Endodermal cell (in vitro differentiated cells): ENCODE data around the gene ZNF282. TPM values are rescaled to one million over a fixed set of nuclear protein-coding genes. Genes with fewer than 3 reads are reported as not detected.

ENCODE experiments used
- DNase-seq: peaks from one replicate; pipeline ENCODE4 v3.0.0-alpha.2; 2017
- H3K27ac ChIP-seq: 2 replicates; pipeline ENCODE4 v1.5.1; 2013; ENCODE audit warnings: mild to moderate bottlenecking, low read depth, low read length, moderate library complexity
- H3K27me3 ChIP-seq: 2 replicates; pipeline ENCODE4 v1.6.1; 2013; ENCODE audit warnings: mild to moderate bottlenecking, low read length, moderate library complexity; ENCODE audit not compliant: insufficient read depth, control insufficient read depth, poor library complexity, severe bottlenecking
- H3K36me3 ChIP-seq: 2 replicates; pipeline ENCODE4 v1.7.0; 2013; ENCODE audit warnings: mild to moderate bottlenecking, low read length, moderate library complexity; ENCODE audit not compliant: control insufficient read depth, insufficient read depth
- H3K4me1 ChIP-seq: one replicate; pipeline ENCODE4 v1.7.0; 2013; ENCODE audit warnings: low read length; ENCODE audit not compliant: control insufficient read depth, insufficient read depth
- H3K4me3 ChIP-seq: 2 replicates; pipeline ENCODE4 v1.5.1; 2013; ENCODE audit warnings: mild to moderate bottlenecking, low read length, moderate library complexity
- H3K9ac ChIP-seq: 2 replicates; pipeline ENCODE4 v1.6.1; 2013; ENCODE audit warnings: mild to moderate bottlenecking, low read length, moderate library complexity; ENCODE audit not compliant: poor library complexity, severe bottlenecking; ENCODE audit errors: extremely low read depth
- H3K9me3 ChIP-seq: 2 replicates; pipeline ENCODE4 v1.6.1; 2013; ENCODE audit warnings: mild to moderate bottlenecking, low read length, moderate library complexity; ENCODE audit not compliant: control insufficient read depth
- H3K27ac Mint-ChIP-seq: 2 replicates; pipeline ENCODE4 v1.8.0; 2020; ENCODE audit warnings: mixed read lengths
- H3K27me3 Mint-ChIP-seq: 2 replicates; pipeline ENCODE4 v1.8.0; 2021; ENCODE audit warnings: mild to moderate bottlenecking, mixed read lengths; ENCODE audit not compliant: insufficient read depth
- H3K36me3 Mint-ChIP-seq: 2 replicates; pipeline ENCODE4 v1.8.0; 2020; ENCODE audit warnings: low read depth, mixed read lengths
- H3K4me1 Mint-ChIP-seq: 2 replicates; pipeline ENCODE4 v1.8.0; 2020; ENCODE audit warnings: mixed read lengths
- H3K4me3 Mint-ChIP-seq: 2 replicates; pipeline ENCODE4 v1.8.0; 2020; ENCODE audit warnings: mild to moderate bottlenecking, moderate library complexity, mixed read lengths
- H3K9me3 Mint-ChIP-seq: 2 replicates; pipeline ENCODE4 v1.8.0; 2020; ENCODE audit warnings: mild to moderate bottlenecking, mixed read lengths
- CTCF ChIP-seq: fragments of 200-600 bp; sonication (generic); conservative IDR thresholded peaks from 2 replicates; pipeline ENCODE4 v1.5.0; 2021; ENCODE audit warnings: antibody characterized with exemption, mild to moderate bottlenecking
- WGBS, 2 experiments: methylation state at CpG; one replicate each; pipeline versions ENCODE4 v1.1.5 to v1.1.7; 2013; ENCODE audit warnings: missing lambda C conversion rate in 2 of 2, mixed read lengths in 1 of 2; ENCODE audit not compliant: insufficient coverage in 1 of 2, insufficient read length in 1 of 2; 5-methylcytosine and 5-hydroxymethylcytosine counted together
- total RNA-seq, 2 donors: library from RNA; stranded (reverse); fragmentation: NEBNext Ultra II Directional in 1 of 2; extraction: Animal tissue kit (Norgen Biotek cat#: 25700) in 1 of 2; gene quantifications; 2 replicates in 1 of 2; 3 replicates in 1 of 2; pipeline ENCODE4 v1.2.1, GENCODE V29; 2021

ZNF282 gene
- total RNA-seq, 2 donors from 2014 or later: 28.8 to 29.8 TPM

- Histone ChIP-seq H3K27ac (no peak overlapping the region), H3K4me1 (no peaks in the 10 kb centered on the region), H3K27me3 (no peaks in the 10 kb centered on the region), H3K36me3 (peaks cover 44% of the 10 kb centered on the region), H3K9me3 (no peaks in the 10 kb centered on the region), H3K4me3 (no peak overlapping the region), H3K9ac (no peak overlapping the region)
- Mint-ChIP-seq H3K27me3 (no peaks in the 10 kb centered on the region), H3K4me3 (no peak overlapping the region), H3K27ac (no peak overlapping the region), H3K4me1 (no peaks in the 10 kb centered on the region), H3K36me3 (peaks cover 69% of the 10 kb centered on the region), H3K9me3 (no peaks in the 10 kb centered on the region)
- 91% methylated on average over 1 of the region's 1 CpG; no CpG with 5 or more reads in 1 of the 2 experiments for WGBS, 2 experiments
- no peak for DNase-seq
- TF ChIP-seq CTCF: no peak
These were observed 29.2 kb upstream of the ZNF282 start for GRCh38 chr7:149166142-149166541.

DNA sequence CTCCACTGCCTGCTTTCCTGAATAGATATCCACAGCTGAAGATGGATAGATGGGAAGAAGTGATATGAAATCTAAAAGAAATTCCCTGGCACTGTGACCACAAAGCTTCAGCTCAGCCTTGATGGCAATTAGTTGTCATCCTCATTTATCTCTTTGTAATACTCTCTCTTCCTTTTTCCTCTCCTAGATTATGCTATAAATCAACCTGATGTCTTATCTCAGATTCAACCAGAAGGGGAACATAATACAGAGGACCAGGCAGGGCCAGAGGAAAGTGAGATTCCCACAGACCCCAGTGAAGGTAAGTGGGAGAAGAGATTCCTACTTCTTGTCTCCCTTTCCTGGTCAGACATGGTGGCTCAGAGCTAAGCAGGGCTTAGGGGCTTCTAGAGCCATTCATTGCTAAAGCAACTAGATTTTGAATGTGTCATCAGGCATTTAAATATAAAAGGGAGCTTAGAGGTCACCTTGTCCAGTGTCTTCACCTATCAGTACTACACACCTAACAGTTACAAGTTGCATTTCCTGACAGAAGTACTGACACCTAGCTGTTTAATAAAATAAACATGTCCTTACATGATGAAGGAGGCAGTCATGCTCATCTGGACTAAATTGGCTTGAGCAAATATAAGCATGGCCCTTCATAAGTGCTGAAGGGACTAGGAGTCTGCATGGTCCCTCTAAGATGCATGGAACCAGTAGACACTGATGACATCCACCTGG lies 28.6 kb upstream of the ZNF282 start:
- Histone ChIP-seq H3K9ac (no peak overlapping the region), H3K9me3 (no peaks in the 10 kb centered on the region), H3K4me3 (no peak overlapping the region), H3K4me1 (no peaks in the 10 kb centered on the region), H3K27ac (no peak overlapping the region), H3K27me3 (no peaks in the 10 kb centered on the region), H3K36me3 (peaks cover 39% of the 10 kb centered on the region)
- Mint-ChIP-seq H3K9me3 (no peaks in the 10 kb centered on the region), H3K4me1 (no peaks in the 10 kb centered on the region), H3K27ac (no peak overlapping the region), H3K4me3 (no peak overlapping the region), H3K27me3 (no peaks in the 10 kb centered on the region), H3K36me3 (peaks cover 64% of the 10 kb centered on the region)
- no peak for TF ChIP-seq CTCF
- DNase-seq: no peak

- H3K4me3 ChIP-seq: no peak overlapping the region
- H3K36me3 Mint-ChIP-seq: peaks cover 68% of the 10 kb centered on the region
- H3K9me3 ChIP-seq: no peaks in the 10 kb centered on the region
- DNase-seq: no peak
- no peaks in the 10 kb centered on the region for H3K4me1 ChIP-seq
- H3K4me3 Mint-ChIP-seq: no peak overlapping the region
- no peak overlapping the region for H3K27ac ChIP-seq
- no peaks in the 10 kb centered on the region for H3K9me3 Mint-ChIP-seq
- H3K9ac ChIP-seq: no peak overlapping the region
- no peak overlapping the region for H3K27ac Mint-ChIP-seq
- 93 to 100% methylated on average over 5 to 9 of the region's 9 CpGs for WGBS, 2 experiments
- H3K27me3 ChIP-seq: no peaks in the 10 kb centered on the region
- no peaks in the 10 kb centered on the region for H3K27me3 Mint-ChIP-seq
- peaks cover 58% of the 10 kb centered on the region for H3K36me3 ChIP-seq
- no peaks in the 10 kb centered on the region for H3K4me1 Mint-ChIP-seq
- no peak for TF ChIP-seq CTCF
These were observed 23.3 kb upstream of the ZNF282 start for GRCh38 chr7:149171892-149172533.
